AG04450 (cell line): ENCODE data around the gene SCP2. TPM values are rescaled to one million over a fixed set of nuclear protein-coding genes. Genes with fewer than 3 reads are reported as not detected.

Source experiments
- CTCF ChIA-PET: fragments of 300-600, 350-600 bp; formaldehyde crosslinking; extraction: SDS; loops from one replicate; lab custom pipeline; 2022; ENCODE audit warnings: antibody characterized with exemption, inconsistent platforms; lab: Charles Lee
- POLR2A ChIA-PET: fragments of 350-600 bp; formaldehyde crosslinking; extraction: SDS; loops from one replicate; lab custom pipeline; 2021; ENCODE audit warnings: antibody characterized with exemption, inconsistent platforms; lab: Yijun Ruan, JAX
- DNase-seq: peaks from one replicate; pipeline ENCODE4 v3.0.0-alpha.2; 2011; ENCODE audit warnings: low read depth, low spot score
- H3K27ac ChIP-seq: one replicate; pipeline ENCODE4 v1.5.1; 2012; ENCODE audit warnings: low read depth, low read length, control low read depth
- H3K27me3 ChIP-seq: one replicate; pipeline ENCODE4 v1.6.0; 2012; ENCODE audit warnings: low read length; ENCODE audit not compliant: control insufficient read depth, insufficient read depth
- H3K4me3 ChIP-seq: 2 replicates; pipeline ENCODE4 v1.5.1; 2011; ENCODE audit warnings: mild to moderate bottlenecking, low read depth, low read length, control low read depth
- H3K9me3 ChIP-seq: 2 replicates; pipeline ENCODE4 v1.5.1; 2012; ENCODE audit warnings: low read length; ENCODE audit not compliant: control insufficient read depth, insufficient read depth
- polyA plus RNA-seq: library from polyadenylated mRNA; depleted of rRNA; stranded (reverse); fragments of >200 nt; gene quantifications from 2 replicates; pipeline ENCODE4 v1.2.3, GENCODE V29; 2011
- TF ChIP-seq, protein P1 (sequence below): IDR thresholded peaks from 2 replicates; pipeline ENCODE4 v1.5.1; 2011; ENCODE audit warnings: low read depth, low read length, control low read depth, inconsistent platforms

The SCP2 gene
- polyA plus RNA-seq, 1 experiment = 278 TPM

DNA sequence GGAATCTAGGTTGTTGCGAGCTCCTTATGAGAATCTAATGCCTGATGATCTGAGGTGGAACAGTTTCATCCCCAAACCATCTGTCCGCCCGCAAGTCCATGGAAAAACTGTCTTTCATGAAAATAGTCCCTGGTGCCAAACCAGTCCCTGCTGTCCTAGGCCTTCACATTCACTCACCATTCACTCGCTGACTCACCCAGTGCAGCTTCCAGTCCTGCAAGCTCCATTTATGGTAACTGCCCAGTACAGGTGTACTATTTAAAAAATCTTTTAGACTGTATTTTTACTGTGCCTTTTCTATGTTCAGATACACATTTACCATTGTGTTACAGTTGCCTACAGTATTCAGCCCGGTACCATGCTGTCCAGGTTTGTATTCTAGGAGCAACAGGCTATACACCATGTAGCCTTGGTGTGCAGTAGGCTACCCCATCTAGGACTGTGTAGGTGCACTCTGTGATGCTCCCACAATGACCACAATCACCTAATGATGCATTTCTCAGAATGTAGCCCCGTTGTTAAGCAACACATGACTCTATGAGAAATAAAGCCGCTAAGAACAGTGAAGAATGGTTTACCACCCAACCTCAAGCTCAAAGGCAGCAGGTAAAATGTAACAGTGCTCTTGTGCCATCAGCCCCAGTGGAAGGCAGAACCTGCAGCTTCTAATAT lies 7.9 kb upstream of the SCP2 start:
- TF ChIP-seq, protein P1, sequence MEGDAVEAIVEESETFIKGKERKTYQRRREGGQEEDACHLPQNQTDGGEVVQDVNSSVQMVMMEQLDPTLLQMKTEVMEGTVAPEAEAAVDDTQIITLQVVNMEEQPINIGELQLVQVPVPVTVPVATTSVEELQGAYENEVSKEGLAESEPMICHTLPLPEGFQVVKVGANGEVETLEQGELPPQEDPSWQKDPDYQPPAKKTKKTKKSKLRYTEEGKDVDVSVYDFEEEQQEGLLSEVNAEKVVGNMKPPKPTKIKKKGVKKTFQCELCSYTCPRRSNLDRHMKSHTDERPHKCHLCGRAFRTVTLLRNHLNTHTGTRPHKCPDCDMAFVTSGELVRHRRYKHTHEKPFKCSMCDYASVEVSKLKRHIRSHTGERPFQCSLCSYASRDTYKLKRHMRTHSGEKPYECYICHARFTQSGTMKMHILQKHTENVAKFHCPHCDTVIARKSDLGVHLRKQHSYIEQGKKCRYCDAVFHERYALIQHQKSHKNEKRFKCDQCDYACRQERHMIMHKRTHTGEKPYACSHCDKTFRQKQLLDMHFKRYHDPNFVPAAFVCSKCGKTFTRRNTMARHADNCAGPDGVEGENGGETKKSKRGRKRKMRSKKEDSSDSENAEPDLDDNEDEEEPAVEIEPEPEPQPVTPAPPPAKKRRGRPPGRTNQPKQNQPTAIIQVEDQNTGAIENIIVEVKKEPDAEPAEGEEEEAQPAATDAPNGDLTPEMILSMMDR = no peak

DNA sequence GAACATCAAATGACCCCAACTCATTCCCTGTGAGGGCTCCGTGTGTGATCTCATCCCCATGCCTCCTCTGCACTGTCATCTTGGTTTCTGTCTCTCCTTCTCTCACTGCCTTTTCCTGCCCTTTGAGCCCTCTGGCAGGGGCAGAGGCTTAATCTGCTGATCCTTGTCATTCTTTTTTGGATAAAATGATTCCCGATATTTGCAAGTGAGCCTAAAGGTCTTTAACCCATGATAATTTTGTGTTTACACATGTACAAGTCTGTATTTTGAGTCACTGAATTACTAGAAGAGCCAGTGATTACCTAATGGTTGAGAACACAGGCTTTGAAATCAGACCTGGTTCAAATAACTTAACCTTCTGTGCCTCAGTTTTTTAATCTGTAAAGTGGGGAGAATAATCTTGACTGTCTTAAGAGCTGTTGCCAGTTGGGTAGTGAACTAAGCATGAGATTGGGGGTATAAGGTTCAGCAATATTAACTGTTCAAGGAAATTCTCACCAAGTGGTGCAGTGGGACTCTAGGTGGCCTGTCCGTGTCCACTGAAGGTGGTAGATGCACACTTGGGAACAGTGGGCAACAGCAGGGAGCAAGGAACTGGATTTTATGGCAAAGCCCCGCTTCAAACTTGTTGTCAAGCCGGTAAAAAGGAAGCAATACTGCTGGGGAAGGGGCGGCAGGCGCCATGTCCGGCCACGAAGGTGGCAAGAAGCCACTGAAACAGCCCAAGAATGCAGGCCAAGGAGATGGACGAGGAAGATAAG lies 7.2 kb upstream of the SCP2 start:
- TF ChIP-seq, protein P1 = no peak
- no peaks in the 10 kb centered on the region for H3K27me3 ChIP-seq
- no peak overlapping the region for H3K4me3 ChIP-seq
- ChIA-PET CTCF (interaction anchor here (0.7 kb wide), 1 partner anchor 276 kb away, joined by 3 read pairs; no protein-coding TSS in a partner anchor), POLR2A (no interaction called here)
- H3K9me3 ChIP-seq = no peaks in the 10 kb centered on the region; the same call in none of the 2 replicates
- H3K27ac ChIP-seq = no peak overlapping the region
- no peak for DNase-seq

More for the DNA sequence above, 7.9 kb upstream of the SCP2 start:
- H3K27ac ChIP-seq = no peak overlapping the region
- POLR2A ChIA-PET = no interaction called here
- CTCF ChIA-PET = no interaction called here
- no peak overlapping the region for H3K4me3 ChIP-seq
- DNase-seq = no peak
- H3K9me3 ChIP-seq = no peaks in the 10 kb centered on the region; the same call in none of the 2 replicates
- H3K27me3 ChIP-seq = no peaks in the 10 kb centered on the region

DNA sequence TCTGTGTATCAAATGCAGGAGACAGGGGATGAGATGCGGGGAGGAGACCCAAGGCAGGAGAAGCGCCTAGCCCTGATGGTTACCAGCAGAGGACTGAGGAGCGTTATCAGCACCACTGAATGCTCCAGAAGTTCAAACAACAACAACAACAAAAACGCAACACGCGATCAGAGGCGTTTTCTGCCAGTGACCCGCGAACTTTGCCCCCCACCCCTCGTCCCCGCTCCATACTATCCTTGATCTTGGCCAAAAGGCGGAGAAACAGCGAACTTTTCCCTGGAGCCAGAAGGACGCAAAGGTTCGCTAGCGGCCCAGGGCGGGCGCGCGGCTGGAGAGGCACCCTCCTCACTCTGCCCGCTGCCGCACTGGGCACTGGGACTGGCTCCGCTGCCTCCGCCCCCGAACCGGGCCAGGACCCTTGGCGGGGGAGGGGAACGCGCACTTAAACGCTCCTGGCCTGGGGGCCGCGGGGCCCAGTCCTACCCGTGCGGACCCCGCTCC lies 6.2 kb upstream of the SCP2 start:
- no peak for DNase-seq
- Histone ChIP-seq H3K27ac (no peak overlapping the region), H3K4me3 (peak overlapping the region; percentile 68), H3K27me3 (no peaks in the 10 kb centered on the region), H3K9me3 (no peaks in the 10 kb centered on the region; the same call in none of the 2 replicates)
- ChIA-PET POLR2A (interaction anchor here (0.9 to 1.1 kb wide), 2 partner anchors 20 to 142 kb away, joined by 3 read pairs; no protein-coding TSS in a partner anchor), CTCF (interaction anchor here (0.8 to 1.5 kb wide), 3 partner anchors 20 to 263 kb away, joined by 3 to 4 read pairs (median 4); no protein-coding TSS in a partner anchor)
- TF ChIP-seq, protein P1 = no peak

DNA sequence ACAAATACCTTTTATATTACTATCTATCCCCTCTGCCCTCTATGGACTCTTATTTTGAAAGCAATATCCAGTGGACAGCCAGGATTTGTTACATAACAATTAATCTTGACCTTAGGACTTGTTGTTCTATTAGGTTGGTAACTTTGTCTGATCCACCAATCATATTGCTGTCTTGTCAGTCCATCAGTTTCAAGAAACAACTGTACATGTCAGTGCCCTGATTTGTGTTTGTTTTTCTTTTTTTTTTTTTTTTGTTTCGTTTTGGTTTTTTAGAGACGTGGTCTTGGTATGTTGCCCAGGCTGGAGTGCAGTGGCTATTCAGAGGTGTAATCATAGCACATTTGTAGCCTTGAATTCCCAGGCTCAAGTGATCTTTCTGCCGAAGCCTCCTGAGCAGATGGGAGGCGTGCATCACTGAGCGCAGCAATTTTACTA lies 1.5 kb upstream of the SCP2 start:
- POLR2A ChIA-PET = interaction anchor here (0.6 kb wide), 1 partner anchor 96 kb away, joined by 3 read pairs; no protein-coding TSS in a partner anchor
- no peak overlapping the region for H3K27ac ChIP-seq
- H3K27me3 ChIP-seq = no peaks in the 10 kb centered on the region
- H3K4me3 ChIP-seq = no peak overlapping the region
- TF ChIP-seq, protein P1 = no peak
- no peaks in the 10 kb centered on the region; the same call in none of the 2 replicates for H3K9me3 ChIP-seq
- no peak for DNase-seq
- CTCF ChIA-PET = interaction anchor here (1.2 kb wide), 1 partner anchor 100 kb away, joined by 3 read pairs; no protein-coding TSS in a partner anchor
